ENCODE data around the gene THBS1.

DNA sequence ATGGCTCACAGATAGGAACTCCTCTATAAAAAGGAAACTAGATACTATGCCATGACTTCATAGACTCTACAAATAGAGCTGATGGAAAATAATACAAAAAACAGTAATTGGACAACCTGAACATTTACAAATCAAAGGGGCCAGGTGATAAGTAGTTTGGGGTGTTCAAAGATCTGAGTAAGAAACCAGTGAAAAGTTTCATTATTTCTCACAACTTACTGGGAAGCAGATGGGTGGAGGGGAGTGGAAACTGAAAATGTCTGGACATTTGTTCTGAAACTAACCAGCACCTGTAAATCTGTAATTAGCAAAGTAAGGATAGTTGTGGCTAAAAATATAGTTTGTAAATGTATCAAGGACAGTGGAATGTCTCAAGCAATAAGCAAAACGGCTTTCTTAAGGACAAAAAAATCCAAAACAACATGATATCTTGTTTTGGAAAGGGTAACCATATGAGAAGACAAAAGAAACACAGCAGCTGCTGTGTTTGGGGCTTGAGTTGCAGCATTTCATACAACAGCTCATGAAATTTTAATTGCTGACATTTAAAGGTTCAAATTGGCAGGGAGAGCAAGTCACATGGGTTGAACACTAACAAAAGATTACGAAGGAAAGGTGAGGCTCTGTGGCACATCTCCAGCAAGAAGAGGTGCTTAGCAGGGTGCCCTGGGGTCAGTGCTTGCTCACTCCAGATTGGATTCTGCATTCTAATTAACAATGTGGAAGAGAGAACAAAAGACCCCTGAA lies 26.8 kb upstream of the THBS1 start:
- TF ChIP-seq POLR2AphosphoS5 (IDR thresholded peaks at IDR 0.05; ENCODE audit: borderline replicate concordance, low read depth, low read length) (no peak), EZH2 (IDR thresholded peaks at IDR 0.05) (no peak), FOXP2 (optimal IDR thresholded peaks at IDR 0.05; ENCODE audit: control extremely low read depth, extremely low read length, insufficient read depth) (no peak)
